Natural killer cell (primary cell): Measurements from ENCODE around the gene KIAA1614. TPM values are rescaled to one million over a fixed set of nuclear protein-coding genes. Genes with fewer than 3 reads are reported as not detected.
"Not testable (repeated sequence)": the region's sequence is repeated elsewhere in the genome, so short reads cannot be mapped to it uniquely, and the experiment has no call there.

Source experiments
- ATAC-seq, 3 donors: fragments of 150-1000 bp in 2 of 3; fragments of 200-7000 bp in 1 of 3; cut with Tn5 transposase; 1 replicate in 1 of 3; 2 replicates in 2 of 3; pipeline ENCODE4 v1.10.0; 2021; ENCODE audit warnings: mild to moderate bottlenecking in 2 of 3, moderate library complexity in 2 of 3
- DNase-seq, 2 donors: peaks; one replicate each; pipeline versions ENCODE4 v3.0.0 to v3.0.0-alpha.2; 2013 to 2021; ENCODE audit warnings: mixed read lengths in 1 of 2
- H3K27ac ChIP-seq: one replicate; pipeline ENCODE4 v1.5.1; 2013; ENCODE audit warnings: mild to moderate bottlenecking, low read length
- H3K27me3 ChIP-seq: one replicate; pipeline ENCODE4 v1.6.1; 2013; ENCODE audit warnings: low read length; ENCODE audit not compliant: control insufficient read depth, insufficient read depth
- H3K36me3 ChIP-seq: one replicate; pipeline ENCODE4 v1.6.1; 2013; ENCODE audit warnings: low read length; ENCODE audit not compliant: control insufficient read depth, insufficient read depth
- H3K4me1 ChIP-seq: one replicate; pipeline ENCODE4 v1.6.1; 2013; ENCODE audit warnings: low read length; ENCODE audit not compliant: control insufficient read depth, insufficient read depth
- H3K4me3 ChIP-seq: one replicate; pipeline ENCODE4 v1.5.1; 2013; ENCODE audit warnings: low read length
- H3K9me3 ChIP-seq: one replicate; pipeline ENCODE4 v1.6.1; 2013; ENCODE audit warnings: low read length; ENCODE audit not compliant: control insufficient read depth, insufficient read depth
- H3K27ac Mint-ChIP-seq, 2 donors: one replicate each; pipeline ENCODE4 v1.8.0; 2022; ENCODE audit warnings: mild to moderate bottlenecking in 2 of 2, mixed read lengths in 2 of 2, moderate library complexity in 1 of 2
- H3K27me3 Mint-ChIP-seq, 2 donors: one replicate each; pipeline ENCODE4 v1.8.0; 2022; ENCODE audit warnings: low read depth in 2 of 2, mixed read lengths in 2 of 2
- H3K36me3 Mint-ChIP-seq: one replicate; pipeline ENCODE4 v1.8.0; 2022; ENCODE audit warnings: mixed read lengths
- H3K4me1 Mint-ChIP-seq, 2 donors: one replicate each; pipeline ENCODE4 v1.8.0; 2022; ENCODE audit warnings: mixed read lengths in 2 of 2
- H3K4me3 Mint-ChIP-seq: one replicate; pipeline ENCODE4 v1.8.0; 2022; ENCODE audit warnings: mild to moderate bottlenecking, moderate library complexity, mixed read lengths
- H3K9me3 Mint-ChIP-seq, 2 donors: one replicate each; pipeline ENCODE4 v1.8.0; 2022; ENCODE audit warnings: mixed read lengths in 2 of 2
- WGBS: methylation state at CpG from one replicate; pipeline ENCODE4 v1.1.7; 2013; ENCODE audit warnings: missing lambda C conversion rate; ENCODE audit not compliant: insufficient coverage; 5-methylcytosine and 5-hydroxymethylcytosine counted together
- intact Hi-C: fragments of 100-400 bp; cut with micrococcal nuclease; formaldehyde crosslinking; loops from one replicate; pipeline ENCODE4 v1.14.2; 2022
- total RNA-seq, 4 donors: library from RNA; stranded (reverse); fragments of 120-200 nt in 1 of 4; gene quantifications; one replicate each; pipeline versions ENCODE4 v1.2.3 to v1.2.4, GENCODE V29; 2013 to 2022
- TF ChIP-seq, protein P1 (sequence below): fragments of 200-600 bp; IDR thresholded peaks from one replicate; pipeline ENCODE4 v1.8.0; 2022; ENCODE audit warnings: antibody characterized with exemption

KIAA1614 gene
- total RNA-seq, 3 donors from 2014 or later (not counting 1 experiment from before 2014, with no cell fraction given), result 0.09 to 0.80 (median 0.40) TPM

DNA sequence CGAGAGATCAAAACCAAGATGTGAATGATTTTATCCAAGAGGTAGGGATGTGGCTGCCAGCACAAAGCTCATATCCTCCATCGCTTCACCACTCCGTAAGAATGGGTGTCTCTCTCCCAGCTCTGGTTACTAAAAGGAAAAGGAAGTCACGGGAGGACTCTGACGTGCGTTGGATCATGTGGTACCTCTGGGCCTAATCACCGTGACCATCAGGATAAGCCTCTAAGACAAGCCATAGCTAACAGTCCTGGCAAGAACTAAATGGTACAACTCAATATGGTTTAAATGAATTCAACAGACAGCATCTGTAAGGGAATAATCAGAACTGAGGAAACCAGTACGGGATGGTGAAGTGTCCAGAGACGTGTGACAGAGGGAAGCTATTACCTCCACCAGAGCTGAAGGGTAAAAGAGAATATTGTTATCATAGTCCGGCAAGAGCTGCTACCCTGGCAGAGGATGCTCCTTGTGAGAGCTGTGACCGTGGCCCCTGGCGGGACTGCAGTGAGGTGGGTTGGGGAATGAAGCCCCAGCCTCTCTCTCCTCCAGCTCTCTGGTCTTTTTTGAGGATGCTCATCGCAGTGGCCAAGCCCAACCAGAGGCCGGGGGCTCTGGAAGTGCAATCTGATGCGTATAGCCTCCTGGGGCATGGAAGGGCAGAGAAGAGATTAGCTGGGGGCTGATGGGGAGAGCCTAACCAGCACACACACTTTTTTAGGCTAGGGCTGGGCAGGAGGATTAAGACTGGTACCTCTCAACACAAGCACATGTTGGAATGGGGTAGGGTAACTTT is 54.2 kb downstream of the KIAA1614 start:
- TF ChIP-seq, protein P1, sequence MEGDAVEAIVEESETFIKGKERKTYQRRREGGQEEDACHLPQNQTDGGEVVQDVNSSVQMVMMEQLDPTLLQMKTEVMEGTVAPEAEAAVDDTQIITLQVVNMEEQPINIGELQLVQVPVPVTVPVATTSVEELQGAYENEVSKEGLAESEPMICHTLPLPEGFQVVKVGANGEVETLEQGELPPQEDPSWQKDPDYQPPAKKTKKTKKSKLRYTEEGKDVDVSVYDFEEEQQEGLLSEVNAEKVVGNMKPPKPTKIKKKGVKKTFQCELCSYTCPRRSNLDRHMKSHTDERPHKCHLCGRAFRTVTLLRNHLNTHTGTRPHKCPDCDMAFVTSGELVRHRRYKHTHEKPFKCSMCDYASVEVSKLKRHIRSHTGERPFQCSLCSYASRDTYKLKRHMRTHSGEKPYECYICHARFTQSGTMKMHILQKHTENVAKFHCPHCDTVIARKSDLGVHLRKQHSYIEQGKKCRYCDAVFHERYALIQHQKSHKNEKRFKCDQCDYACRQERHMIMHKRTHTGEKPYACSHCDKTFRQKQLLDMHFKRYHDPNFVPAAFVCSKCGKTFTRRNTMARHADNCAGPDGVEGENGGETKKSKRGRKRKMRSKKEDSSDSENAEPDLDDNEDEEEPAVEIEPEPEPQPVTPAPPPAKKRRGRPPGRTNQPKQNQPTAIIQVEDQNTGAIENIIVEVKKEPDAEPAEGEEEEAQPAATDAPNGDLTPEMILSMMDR, result no peak
- Histone ChIP-seq H3K9me3 (no peaks in the 10 kb centered on the region), H3K27me3 (no peaks in the 10 kb centered on the region), H3K4me1 (no peaks in the 10 kb centered on the region), H3K27ac (no peak overlapping the region), H3K4me3 (no peak overlapping the region), H3K36me3 (peaks cover 6% of the 10 kb centered on the region)
- DNase-seq (no peak), ATAC-seq (no peak)
- 86% methylated on average over 15 of the region's 15 CpGs for WGBS
- intact Hi-C loops, result no loop called here
- H3K4me3 Mint-ChIP-seq, result no peak overlapping the region
- peaks cover 12 to 18% of the 10 kb centered on the region in 2 donors for H3K4me1 Mint-ChIP-seq
- peaks cover 7% of the 10 kb centered on the region for H3K36me3 Mint-ChIP-seq
- H3K27ac Mint-ChIP-seq, result peak overlapping the region in 1 of 2 donors; percentile 49
- no peaks in the 10 kb centered on the region for H3K27me3 Mint-ChIP-seq
- H3K9me3 Mint-ChIP-seq, result no peaks in the 10 kb centered on the region

DNA sequence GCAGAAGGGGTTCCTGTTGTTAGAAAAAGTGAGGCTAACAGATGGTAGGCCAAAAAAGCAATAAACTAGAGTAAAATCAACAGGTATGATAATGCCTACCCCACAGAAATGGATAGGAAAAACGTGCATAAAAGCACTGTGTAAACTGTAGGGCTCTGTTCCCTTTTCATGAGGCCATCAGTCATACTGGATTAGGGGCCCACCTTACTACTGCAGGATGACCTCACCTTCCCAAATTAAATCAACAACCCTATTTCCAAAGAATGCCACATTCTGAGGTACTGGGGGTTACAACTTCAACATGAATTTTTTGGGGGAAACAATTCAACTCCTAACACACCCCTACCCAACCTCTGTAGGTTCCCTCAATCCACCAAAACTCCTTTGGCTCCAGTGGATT is 54.9 kb downstream of the KIAA1614 start:
- Mint-ChIP-seq H3K27ac (no peak overlapping the region), H3K9me3 (no peaks in the 10 kb centered on the region), H3K4me1 (peaks cover 12 to 18% of the 10 kb centered on the region in 2 donors), H3K4me3 (no peak overlapping the region), H3K36me3 (peaks cover 7% of the 10 kb centered on the region), H3K27me3 (no peaks in the 10 kb centered on the region)
- Histone ChIP-seq H3K9me3 (no peaks in the 10 kb centered on the region), H3K4me3 (no peak overlapping the region), H3K36me3 (peaks cover 10% of the 10 kb centered on the region), H3K4me1 (no peaks in the 10 kb centered on the region), H3K27me3 (no peaks in the 10 kb centered on the region), H3K27ac (no peak overlapping the region)
- whole genome bisulfite sequencing, result 47% methylated on average over 1 of the region's 1 CpG
- intact Hi-C loops, result no loop called here
- ATAC-seq, result no peak
- TF ChIP-seq, protein P1, result no peak
- DNase-seq, result no peak

DNA sequence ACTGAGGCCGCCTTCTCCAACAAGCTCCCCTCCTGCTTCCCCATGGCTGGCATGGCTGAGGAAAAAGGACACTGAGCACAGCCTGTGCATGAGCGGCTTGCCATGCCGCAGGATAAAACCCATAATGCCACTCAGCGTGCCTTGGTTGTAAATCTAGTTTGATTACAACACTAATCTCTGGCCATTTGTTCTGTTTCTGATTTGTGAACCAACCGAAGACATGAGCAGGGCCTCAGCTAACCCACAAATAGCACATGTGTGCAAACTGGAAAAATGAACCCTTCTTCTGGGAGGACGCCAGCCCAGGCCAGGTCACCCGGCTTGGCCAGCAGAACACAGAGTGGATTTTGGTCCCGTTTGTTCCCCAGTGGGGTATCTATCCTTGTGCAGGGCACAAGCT is 56.1 kb downstream of the KIAA1614 start:
- H3K36me3 Mint-ChIP-seq, H3K27me3 Mint-ChIP-seq, H3K4me3 ChIP-seq, H3K27ac ChIP-seq, H3K9me3 Mint-ChIP-seq, intact Hi-C loops, H3K4me1 ChIP-seq, ATAC-seq, H3K27me3 ChIP-seq, H3K27ac Mint-ChIP-seq, DNase-seq, H3K4me3 Mint-ChIP-seq, H3K9me3 ChIP-seq: not testable (repeated sequence)
- 97% methylated on average over 8 of the region's 8 CpGs for WGBS
- H3K36me3 ChIP-seq, result peaks cover 18% of the 10 kb centered on the region
- peaks cover 19 to 24% of the 10 kb centered on the region in 2 donors for H3K4me1 Mint-ChIP-seq

DNA sequence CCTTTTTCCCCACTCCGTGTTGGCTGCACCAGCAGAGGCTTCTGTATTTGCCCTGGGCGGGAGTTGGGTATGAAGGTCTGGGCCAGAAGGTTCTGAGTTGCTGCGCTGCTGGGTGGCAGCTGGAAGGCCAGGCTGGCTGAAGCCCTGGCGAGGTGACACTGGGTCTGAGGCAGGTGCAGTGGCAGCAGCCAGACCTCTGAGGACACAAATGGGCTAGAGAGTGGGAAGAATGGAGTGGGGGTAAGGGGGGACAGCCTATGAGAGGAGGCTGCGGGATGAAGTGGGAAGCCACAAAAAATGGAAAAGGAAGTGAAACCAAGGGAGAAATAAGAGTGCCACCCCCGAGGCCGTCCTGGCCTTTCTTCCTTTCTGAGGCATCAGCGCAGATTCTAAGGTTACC is 56.7 kb downstream of the KIAA1614 start:
- Mint-ChIP-seq H3K4me3 (no peak overlapping the region), H3K9me3 (no peaks in the 10 kb centered on the region), H3K36me3 (peaks cover 7% of the 10 kb centered on the region), H3K27ac (no peak overlapping the region), H3K4me1 (peaks cover 20 to 26% of the 10 kb centered on the region in 2 donors), H3K27me3 (no peaks in the 10 kb centered on the region)
- H3K27ac ChIP-seq, result no peak overlapping the region
- H3K27me3 ChIP-seq, result no peaks in the 10 kb centered on the region
- H3K9me3 ChIP-seq, result no peaks in the 10 kb centered on the region
- no peak for ATAC-seq
- H3K4me1 ChIP-seq, result no peaks in the 10 kb centered on the region
- 57% methylated on average over 7 of the region's 8 CpGs for WGBS
- TF ChIP-seq, protein P1, result no peak
- no peak overlapping the region for H3K4me3 ChIP-seq
- intact Hi-C loops, result no loop called here
- peaks cover 23% of the 10 kb centered on the region for H3K36me3 ChIP-seq
- DNase-seq, result no peak
